Measurements from ENCODE around the gene SUSD3. TPM values are rescaled to one million over a fixed set of nuclear protein-coding genes. Genes with fewer than 3 reads are reported as not detected.
A peak's percentile ranks its signal among the peaks of the same experiment; 100 is the strongest.

The SUSD3 gene
- total RNA-seq, 1 donor from 2014 or later, result 0.26 TPM

DNA sequence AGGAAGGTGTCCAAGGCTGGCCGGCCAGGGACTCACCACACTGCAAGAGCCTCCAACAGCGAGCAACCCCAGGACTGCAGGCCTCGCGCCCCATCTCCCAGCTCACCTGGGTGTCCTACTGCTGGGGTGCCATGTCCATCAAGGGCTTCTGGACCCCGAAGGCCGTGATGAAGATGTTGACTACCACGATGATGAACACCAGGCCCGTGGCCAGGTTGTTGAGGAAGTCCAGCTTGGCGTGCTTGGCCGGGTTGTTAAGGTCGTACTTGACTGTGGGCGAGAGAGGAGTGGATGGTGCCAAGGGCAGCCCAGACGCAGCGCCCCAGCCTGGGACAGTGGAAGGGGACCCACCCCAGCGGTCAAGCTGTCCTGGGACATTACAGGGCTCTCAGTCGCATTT lies 66.3 kb downstream of the SUSD3 start:
- Histone ChIP-seq H3K27me3 (ENCODE audit: control insufficient read depth, insufficient read depth, low read length) (no peaks in the 10 kb centered on the region), H3K36me3 (ENCODE audit: control insufficient read depth, insufficient read depth, low read length) (peaks cover 9% of the 10 kb centered on the region), H3K4me3 (ENCODE audit: low read depth, low read length) (no peak overlapping the region)
- TF ChIP-seq, protein P1, sequence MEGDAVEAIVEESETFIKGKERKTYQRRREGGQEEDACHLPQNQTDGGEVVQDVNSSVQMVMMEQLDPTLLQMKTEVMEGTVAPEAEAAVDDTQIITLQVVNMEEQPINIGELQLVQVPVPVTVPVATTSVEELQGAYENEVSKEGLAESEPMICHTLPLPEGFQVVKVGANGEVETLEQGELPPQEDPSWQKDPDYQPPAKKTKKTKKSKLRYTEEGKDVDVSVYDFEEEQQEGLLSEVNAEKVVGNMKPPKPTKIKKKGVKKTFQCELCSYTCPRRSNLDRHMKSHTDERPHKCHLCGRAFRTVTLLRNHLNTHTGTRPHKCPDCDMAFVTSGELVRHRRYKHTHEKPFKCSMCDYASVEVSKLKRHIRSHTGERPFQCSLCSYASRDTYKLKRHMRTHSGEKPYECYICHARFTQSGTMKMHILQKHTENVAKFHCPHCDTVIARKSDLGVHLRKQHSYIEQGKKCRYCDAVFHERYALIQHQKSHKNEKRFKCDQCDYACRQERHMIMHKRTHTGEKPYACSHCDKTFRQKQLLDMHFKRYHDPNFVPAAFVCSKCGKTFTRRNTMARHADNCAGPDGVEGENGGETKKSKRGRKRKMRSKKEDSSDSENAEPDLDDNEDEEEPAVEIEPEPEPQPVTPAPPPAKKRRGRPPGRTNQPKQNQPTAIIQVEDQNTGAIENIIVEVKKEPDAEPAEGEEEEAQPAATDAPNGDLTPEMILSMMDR (IDR thresholded peaks at IDR 0.05; ENCODE audit: insufficient read depth, low read length, severe bottlenecking), result no peak
- FAIRE-seq, result no peak
- no peak for DNase-seq (ENCODE audit: low read depth)

GRCh38 chr9:93125331-93125894 lies 66.9 kb downstream of the SUSD3 start:
- DNase-seq (ENCODE audit: low read depth), result no peak
- Histone ChIP-seq H3K4me3 (ENCODE audit: low read depth, low read length) (no peak overlapping the region), H3K27me3 (ENCODE audit: control insufficient read depth, insufficient read depth, low read length) (no peaks in the 10 kb centered on the region), H3K36me3 (ENCODE audit: control insufficient read depth, insufficient read depth, low read length) (peaks cover 9% of the 10 kb centered on the region)
- TF ChIP-seq, protein P1 (IDR thresholded peaks at IDR 0.05; ENCODE audit: insufficient read depth, low read length, severe bottlenecking), result no peak
- no peak for FAIRE-seq

DNA sequence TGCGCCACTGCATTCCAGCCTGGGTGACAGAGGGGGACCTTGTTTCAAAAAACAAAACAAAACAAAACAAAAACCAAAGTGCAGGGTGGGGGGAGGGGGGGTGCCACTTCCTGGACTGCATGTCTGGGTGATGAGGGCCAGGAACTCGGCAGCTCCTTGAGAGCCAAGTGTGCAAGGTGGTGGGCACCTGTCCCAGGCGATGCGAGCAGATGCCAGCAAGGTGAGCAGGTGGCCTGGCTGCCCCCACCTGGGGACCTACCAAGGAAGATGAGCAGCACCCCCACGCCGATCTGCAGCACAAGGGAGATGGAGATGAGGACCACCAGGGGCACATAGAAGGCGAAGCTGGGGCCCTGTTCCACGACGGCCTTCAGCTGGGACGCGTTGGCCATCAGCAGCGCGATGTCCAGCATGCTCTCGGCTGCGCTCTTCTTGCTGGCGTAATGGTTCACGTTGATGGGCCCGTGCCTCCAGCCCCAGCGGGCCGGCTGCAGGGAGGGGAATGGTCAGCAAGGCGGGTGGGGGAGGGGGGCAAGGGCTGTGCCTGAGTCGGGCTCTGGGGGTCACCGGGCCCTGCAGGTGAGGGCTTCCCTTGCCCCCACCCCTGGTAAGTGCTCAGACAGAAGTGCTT lies 67.8 kb downstream of the SUSD3 start:
- Histone ChIP-seq H3K36me3 (ENCODE audit: control insufficient read depth, insufficient read depth, low read length) (peaks cover 10% of the 10 kb centered on the region), H3K4me3 (ENCODE audit: low read depth, low read length) (no peak overlapping the region), H3K27me3 (ENCODE audit: control insufficient read depth, insufficient read depth, low read length) (no peaks in the 10 kb centered on the region)
- TF ChIP-seq, protein P1 (IDR thresholded peaks at IDR 0.05; ENCODE audit: insufficient read depth, low read length, severe bottlenecking), result no peak
- no peak for FAIRE-seq
- DNase-seq (ENCODE audit: low read depth), result no peak

GRCh38 chr9:93126825-93127368 lies 68.4 kb downstream of the SUSD3 start:
- no peak overlapping the region for H3K4me3 ChIP-seq (ENCODE audit: low read depth, low read length)
- DNase-seq (ENCODE audit: low read depth), result peak; percentile 50
- no peak for FAIRE-seq

GRCh38 chr9:93127395-93127911 lies 69.0 kb downstream of the SUSD3 start:
- no peaks in the 10 kb centered on the region for H3K27me3 ChIP-seq (ENCODE audit: control insufficient read depth, insufficient read depth, low read length)
- peaks cover 12% of the 10 kb centered on the region for H3K36me3 ChIP-seq (ENCODE audit: control insufficient read depth, insufficient read depth, low read length)
- FAIRE-seq (no peak), DNase-seq (ENCODE audit: low read depth) (no peak)
- no peak overlapping the region for H3K4me3 ChIP-seq (ENCODE audit: low read depth, low read length)
- TF ChIP-seq, protein P1 (IDR thresholded peaks at IDR 0.05; ENCODE audit: insufficient read depth, low read length, severe bottlenecking), result no peak

More at GRCh38 chr9:93126825-93127368, 68.4 kb downstream of the SUSD3 start:
- Histone ChIP-seq H3K36me3 (ENCODE audit: control insufficient read depth, insufficient read depth, low read length) (peaks cover 9% of the 10 kb centered on the region), H3K27me3 (ENCODE audit: control insufficient read depth, insufficient read depth, low read length) (no peaks in the 10 kb centered on the region)
- TF ChIP-seq, protein P1 (IDR thresholded peaks at IDR 0.05; ENCODE audit: insufficient read depth, low read length, severe bottlenecking), result no peak
